ENCODE measurements around the gene UEVLD. TPM values are rescaled to one million over a fixed set of nuclear protein-coding genes. Genes with fewer than 3 reads are reported as not detected.

Gene UEVLD
- total and polyA plus RNA-seq, 4 donors, result 5.7 to 15.5 (median 6.7) TPM

DNA sequence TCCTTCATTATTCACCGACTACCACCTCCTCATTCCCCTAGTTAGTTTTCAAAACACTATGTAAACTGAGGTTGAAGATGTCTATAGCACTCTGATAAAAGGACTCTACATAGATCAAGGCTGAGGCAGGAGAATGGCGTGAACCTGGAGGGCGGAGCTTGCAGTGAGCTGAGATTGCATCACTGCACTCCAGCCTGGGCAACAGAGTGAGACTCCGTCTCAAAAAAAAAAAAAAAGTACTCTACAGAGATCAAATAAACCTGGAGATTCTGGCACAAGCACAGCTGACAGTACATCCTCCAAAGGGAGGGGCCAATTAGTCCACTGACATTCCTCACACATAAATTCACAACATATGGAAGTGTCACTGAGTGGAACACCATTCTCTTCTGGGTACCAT, 92.8 kb downstream of the UEVLD start (continued):
- TF ChIP-seq HNF4G (IDR thresholded peaks at IDR 0.05), result no peak

- Histone ChIP-seq H3K4me3 (ENCODE audit: low read depth in 1 of 3, low read length in 3 of 3) (no peak overlapping the region), H3K9me3 (ENCODE audit: control insufficient read depth in 4 of 4, low read length in 3 of 4) (no peaks in the 10 kb centered on the region), H3K27me3 (ENCODE audit: control insufficient read depth in 4 of 4, insufficient read depth in 4 of 4, low read length in 3 of 4) (no peaks in the 10 kb centered on the region), H3K36me3 (ENCODE audit: control insufficient read depth in 4 of 4, insufficient read depth in 3 of 4, low read depth in 1 of 4, low read length in 3 of 4) (peaks cover 0 to 39% (median 25%) of the 10 kb centered on the region in 4 donors), H3K4me1 (ENCODE audit: control insufficient read depth in 4 of 4, insufficient read depth in 4 of 4, low read length in 3 of 4) (no peaks in the 10 kb centered on the region), H3K9ac (ENCODE audit: low read depth in 1 of 2, low read length in 2 of 2) (no peak overlapping the region), H3K27ac (ENCODE audit: low read depth in 1 of 2, low read length in 2 of 2) (no peak overlapping the region)
- no peak for DNase-seq (ENCODE audit: low spot score)
- TF ChIP-seq SP1 (IDR thresholded peaks at IDR 0.05) (no peak), CTCF (IDR thresholded peaks at IDR 0.05; ENCODE audit: low read depth, low read length, missing input control) (no peak), FOXA2 (IDR thresholded peaks at IDR 0.05) (no peak), GABPA (IDR thresholded peaks at IDR 0.05 in 1 of 2, conservative IDR thresholded peaks at IDR 0.05 in 1 of 2) (no peak), NR2F2 (IDR thresholded peaks at IDR 0.05) (no peak), ZBTB33 (IDR thresholded peaks at IDR 0.05) (no peak), TAF1 (conservative IDR thresholded peaks at IDR 0.05) (no peak), ATF3 (IDR thresholded peaks at IDR 0.05) (no peak), JUND (IDR thresholded peaks at IDR 0.05) (no peak), HNF4G (IDR thresholded peaks at IDR 0.05) (no peak), HNF4A (conservative IDR thresholded peaks at IDR 0.05) (no peak), YY1 (IDR thresholded peaks at IDR 0.05) (no peak)
These were observed 93.3 kb downstream of the UEVLD start for GRCh38 chr11:18495271-18495670.

GRCh38 chr11:18493310-18493709, 95.2 kb downstream of the UEVLD start:
- Histone ChIP-seq H3K4me1 (ENCODE audit: control insufficient read depth in 4 of 4, insufficient read depth in 4 of 4, low read length in 3 of 4) (no peaks in the 10 kb centered on the region), H3K9me3 (ENCODE audit: control insufficient read depth in 4 of 4, low read length in 3 of 4) (no peaks in the 10 kb centered on the region), H3K27me3 (ENCODE audit: control insufficient read depth in 4 of 4, insufficient read depth in 4 of 4, low read length in 3 of 4) (no peaks in the 10 kb centered on the region), H3K27ac (ENCODE audit: low read depth in 1 of 2, low read length in 2 of 2) (no peak overlapping the region), H3K9ac (ENCODE audit: low read depth in 1 of 2, low read length in 2 of 2) (no peak overlapping the region), H3K36me3 (ENCODE audit: control insufficient read depth in 4 of 4, insufficient read depth in 3 of 4, low read depth in 1 of 4, low read length in 3 of 4) (peaks cover 0 to 39% (median 23%) of the 10 kb centered on the region in 4 donors), H3K4me3 (ENCODE audit: low read depth in 1 of 3, low read length in 3 of 3) (no peak overlapping the region)
- no peak for DNase-seq (ENCODE audit: low spot score)
- 83% methylated on average over 4 of the region's 4 CpGs for WGBS
- TF ChIP-seq HNF4A (conservative IDR thresholded peaks at IDR 0.05) (no peak), RAD21 (IDR thresholded peaks at IDR 0.05) (no peak), RXRA (IDR thresholded peaks at IDR 0.05) (no peak), EGR1 (IDR thresholded peaks at IDR 0.05; ENCODE audit: low read depth in 2 of 2) (no peak), JUND (IDR thresholded peaks at IDR 0.05) (no peak), HNF4G (IDR thresholded peaks at IDR 0.05) (no peak), FOXA2 (IDR thresholded peaks at IDR 0.05) (no peak)
- TF ChIP-seq, protein P1, sequence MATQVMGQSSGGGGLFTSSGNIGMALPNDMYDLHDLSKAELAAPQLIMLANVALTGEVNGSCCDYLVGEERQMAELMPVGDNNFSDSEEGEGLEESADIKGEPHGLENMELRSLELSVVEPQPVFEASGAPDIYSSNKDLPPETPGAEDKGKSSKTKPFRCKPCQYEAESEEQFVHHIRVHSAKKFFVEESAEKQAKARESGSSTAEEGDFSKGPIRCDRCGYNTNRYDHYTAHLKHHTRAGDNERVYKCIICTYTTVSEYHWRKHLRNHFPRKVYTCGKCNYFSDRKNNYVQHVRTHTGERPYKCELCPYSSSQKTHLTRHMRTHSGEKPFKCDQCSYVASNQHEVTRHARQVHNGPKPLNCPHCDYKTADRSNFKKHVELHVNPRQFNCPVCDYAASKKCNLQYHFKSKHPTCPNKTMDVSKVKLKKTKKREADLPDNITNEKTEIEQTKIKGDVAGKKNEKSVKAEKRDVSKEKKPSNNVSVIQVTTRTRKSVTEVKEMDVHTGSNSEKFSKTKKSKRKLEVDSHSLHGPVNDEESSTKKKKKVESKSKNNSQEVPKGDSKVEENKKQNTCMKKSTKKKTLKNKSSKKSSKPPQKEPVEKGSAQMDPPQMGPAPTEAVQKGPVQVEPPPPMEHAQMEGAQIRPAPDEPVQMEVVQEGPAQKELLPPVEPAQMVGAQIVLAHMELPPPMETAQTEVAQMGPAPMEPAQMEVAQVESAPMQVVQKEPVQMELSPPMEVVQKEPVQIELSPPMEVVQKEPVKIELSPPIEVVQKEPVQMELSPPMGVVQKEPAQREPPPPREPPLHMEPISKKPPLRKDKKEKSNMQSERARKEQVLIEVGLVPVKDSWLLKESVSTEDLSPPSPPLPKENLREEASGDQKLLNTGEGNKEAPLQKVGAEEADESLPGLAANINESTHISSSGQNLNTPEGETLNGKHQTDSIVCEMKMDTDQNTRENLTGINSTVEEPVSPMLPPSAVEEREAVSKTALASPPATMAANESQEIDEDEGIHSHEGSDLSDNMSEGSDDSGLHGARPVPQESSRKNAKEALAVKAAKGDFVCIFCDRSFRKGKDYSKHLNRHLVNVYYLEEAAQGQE (IDR thresholded peaks at IDR 0.05), result no peak
